Activated CD8-positive, alpha-beta memory T cell treated with anti-CD3 and anti-CD28 coated beads, Interleukin-2, amount 50 U/mL, for 24 hours (primary cell): ENCODE results near the gene ADGRB2.

Experiments used
- DNase-seq: peaks from one replicate; pipeline ENCODE4 v3.0.0-alpha.2; 2020; ENCODE audit errors: extremely low read depth

ADGRB2 gene

DNA sequence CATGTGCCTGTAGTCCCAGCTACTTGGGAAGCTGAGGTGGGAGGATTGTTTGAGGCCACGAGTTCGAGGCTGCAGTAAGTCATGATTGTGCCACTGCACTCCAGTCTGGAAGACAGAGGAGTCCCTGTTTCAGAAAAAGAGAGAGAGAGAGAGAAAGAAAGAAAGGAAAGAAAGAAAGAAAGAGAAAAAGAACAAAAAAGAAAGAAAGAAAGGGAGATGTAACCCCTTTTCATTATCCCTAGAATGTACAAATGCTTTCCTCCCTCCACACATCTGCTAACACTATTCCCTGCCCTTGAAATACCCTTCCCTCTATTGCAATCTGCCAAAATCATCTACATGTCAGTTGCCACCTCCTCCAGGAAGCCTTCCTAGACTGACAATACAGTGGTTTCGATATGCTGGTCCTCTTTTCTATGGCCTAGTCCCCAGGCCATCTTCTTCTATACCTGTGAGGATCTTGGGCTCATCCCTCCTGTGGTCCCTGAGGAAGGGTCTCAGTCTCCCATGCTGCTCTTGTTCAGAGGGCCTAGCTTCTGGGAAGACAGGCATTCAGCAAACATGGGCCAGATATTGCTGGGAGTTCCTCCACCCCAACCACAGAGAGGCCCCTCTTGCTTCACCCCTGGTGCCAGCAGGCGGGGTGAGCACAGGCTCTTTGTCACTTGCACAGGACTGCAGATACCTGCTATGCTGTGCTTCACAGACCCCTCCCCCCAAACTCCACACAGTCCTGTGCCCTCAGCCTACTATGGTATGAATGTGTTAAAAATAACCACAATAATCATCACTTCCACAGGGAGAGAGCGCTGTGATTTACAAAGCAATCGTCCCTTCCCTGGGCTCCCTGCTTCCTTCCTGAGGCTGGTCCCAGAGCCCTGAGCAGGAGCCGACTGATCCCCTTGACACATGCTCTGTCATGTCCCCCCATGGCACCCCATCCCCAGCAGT is 14.1 kb downstream of the ADGRB2 start:
- no peak for DNase-seq

DNA sequence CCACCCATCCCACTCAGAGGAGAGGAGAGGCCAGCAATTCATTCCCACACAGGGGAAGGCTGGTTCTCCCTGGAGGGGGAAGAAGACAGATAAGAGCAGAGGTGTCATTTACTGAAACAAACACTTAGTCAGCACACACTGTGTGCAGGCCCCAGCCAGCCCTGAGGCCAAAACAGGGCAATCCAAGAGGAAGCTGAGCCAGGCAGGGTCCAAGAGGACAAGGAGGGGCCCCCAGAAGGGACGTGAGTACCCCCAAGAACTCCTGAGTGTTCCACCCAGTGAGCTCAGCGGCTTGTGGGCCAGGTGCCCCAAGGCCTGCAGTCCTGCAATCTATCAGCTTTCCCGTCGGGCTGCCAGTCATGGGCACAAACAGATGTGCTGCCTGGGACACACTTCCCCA is 15.8 kb downstream of the ADGRB2 start:
- no peak for DNase-seq

DNA sequence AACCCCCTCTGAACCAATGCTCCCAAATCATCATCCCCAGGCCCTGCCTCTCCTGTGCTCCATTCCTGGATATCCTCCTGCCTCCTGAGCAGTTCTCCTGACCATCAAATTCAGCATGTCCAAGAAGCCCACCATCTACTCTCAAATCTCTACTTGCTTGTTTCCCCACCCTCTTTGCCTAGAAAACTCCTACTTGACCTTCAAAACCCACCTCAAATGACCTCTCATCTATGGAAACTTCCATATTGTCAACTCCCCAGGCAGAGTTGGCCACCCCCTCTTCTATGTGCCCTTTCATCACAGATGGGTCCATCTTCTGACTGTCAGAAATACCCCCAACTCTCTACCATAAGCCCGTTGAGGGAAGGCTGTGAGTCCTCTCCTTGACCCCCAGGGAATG is 16.8 kb downstream of the ADGRB2 start:
- DNase-seq, result no peak

DNA sequence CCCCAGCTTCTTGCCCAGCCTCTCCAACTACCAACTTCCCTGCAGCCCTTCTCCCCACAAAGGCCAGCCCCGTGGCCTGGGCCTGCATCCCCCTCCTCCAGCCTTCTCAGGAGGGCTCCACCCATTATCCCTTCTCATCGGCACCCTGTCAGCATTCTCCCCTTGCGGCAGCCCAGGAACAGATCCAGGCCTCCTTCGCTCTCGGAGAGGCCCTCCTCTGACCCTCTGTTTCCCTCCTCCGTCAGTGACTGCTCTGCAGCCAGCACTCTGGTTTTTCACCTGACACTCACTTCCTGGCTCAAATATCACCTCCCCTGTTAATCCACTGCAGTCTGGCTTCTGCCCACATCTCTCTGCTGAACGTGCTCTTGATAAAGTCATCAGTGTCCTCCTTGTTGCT is 17.5 kb downstream of the ADGRB2 start:
- no peak for DNase-seq

DNA sequence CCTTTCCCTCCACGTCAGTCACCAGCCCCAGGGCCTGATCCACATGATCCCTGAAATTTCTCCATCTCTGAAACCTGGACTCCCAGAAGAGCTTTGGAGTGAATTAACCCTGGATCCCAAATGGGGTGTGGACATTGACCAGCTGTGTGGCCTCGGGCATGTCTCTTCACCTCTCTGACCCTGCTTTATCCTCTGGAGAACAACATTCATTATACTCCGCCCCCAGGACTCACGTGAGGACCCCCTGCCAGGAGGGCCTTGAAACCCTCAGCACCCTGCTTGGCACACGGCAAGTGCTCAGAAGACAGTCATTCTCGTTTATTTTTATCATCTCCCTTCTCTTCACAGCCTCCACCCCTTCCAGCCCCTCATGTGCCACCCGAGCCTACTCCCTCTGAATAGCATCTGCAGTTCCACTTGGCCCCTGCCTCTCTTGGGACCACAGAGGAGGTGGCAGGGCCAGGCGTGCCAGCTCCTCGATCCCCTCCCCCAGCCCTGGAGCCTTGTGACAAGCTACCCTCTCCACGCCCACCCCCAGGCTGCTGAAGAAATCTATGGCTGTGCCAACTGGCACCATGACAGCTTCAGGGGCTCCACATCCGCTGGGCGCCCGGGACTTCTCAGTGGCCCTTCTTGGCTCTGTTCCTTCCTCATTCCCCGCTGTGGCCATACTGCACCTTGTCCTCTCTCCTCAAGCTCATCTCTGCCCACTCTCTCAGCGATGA is 18.0 kb downstream of the ADGRB2 start:
- DNase-seq, result no peak

DNA sequence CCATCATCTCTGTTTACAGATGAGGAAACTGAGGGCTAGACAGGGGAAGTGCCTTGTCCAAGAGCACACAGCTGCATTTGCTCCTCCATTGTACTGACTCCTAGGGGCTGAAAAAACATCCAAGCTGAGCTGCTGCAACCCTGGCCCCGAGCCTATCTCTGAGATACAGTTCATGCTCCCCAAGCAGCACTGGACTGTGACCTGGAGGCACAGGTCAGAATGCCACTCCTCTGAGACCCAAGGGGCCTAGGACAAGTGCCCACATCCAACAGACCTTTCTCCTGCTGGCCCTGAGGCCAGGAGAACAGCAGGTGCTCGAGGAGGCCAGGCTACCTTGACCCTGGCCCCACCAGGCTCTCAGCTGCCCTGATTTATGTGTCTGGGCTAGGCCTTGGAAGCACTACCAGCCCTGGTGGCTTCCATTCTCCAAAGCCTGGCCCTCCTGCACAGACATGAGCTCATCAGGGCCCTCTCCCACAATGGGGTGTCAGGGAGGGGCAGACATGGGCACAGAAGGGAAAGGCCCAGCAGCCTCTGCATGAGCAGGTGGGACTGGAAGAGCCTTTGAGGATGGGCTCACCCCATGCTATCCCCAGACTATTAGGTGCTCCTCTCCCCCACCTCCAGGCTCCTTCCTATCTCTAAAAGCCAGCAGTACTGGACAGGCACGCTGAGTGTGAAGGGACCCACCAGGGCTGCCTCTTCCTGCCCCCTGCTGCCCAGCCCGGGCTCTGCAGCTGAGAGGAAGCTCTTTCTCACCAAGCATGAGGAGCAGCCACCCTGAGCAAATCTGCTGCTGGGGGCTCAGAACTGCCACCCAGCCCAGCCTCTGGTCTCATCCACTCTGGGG is 18.8 kb downstream of the ADGRB2 start:
- DNase-seq, result no peak

DNA sequence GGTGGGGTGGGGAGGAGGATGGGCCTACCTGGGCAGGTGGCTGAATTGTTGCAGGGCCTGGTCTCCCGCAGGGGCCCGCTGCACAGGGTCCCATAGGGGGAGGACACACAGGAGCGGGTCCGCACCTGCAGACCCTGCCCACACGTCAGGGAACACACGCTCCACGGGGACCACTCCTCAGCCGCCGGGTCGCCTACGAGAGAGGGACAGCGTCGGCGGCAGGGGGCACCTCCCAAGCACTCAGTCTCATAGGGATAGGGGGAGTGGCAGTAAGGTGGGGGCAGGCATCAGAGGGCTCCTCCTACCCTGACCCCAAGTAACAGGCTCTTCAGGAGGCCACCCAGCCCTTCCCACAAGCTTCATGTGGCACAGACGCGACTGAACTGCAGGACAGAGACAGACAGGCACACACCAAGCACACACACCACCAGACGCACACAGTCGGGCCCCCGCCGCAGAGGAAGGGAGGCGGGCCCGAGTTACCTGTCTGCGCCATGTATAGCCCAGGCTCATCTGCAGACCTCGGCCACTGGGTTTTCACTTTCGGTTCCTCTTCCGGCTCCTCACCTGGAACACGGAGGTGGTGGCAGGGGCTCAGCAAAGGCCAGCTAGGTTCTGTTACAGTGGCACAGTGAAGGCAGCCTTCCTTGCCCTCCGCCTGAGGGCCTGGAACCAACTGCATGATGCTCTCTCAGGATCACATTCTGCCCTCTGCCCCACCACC is 19.8 kb downstream of the ADGRB2 start:
- no peak for DNase-seq

DNA sequence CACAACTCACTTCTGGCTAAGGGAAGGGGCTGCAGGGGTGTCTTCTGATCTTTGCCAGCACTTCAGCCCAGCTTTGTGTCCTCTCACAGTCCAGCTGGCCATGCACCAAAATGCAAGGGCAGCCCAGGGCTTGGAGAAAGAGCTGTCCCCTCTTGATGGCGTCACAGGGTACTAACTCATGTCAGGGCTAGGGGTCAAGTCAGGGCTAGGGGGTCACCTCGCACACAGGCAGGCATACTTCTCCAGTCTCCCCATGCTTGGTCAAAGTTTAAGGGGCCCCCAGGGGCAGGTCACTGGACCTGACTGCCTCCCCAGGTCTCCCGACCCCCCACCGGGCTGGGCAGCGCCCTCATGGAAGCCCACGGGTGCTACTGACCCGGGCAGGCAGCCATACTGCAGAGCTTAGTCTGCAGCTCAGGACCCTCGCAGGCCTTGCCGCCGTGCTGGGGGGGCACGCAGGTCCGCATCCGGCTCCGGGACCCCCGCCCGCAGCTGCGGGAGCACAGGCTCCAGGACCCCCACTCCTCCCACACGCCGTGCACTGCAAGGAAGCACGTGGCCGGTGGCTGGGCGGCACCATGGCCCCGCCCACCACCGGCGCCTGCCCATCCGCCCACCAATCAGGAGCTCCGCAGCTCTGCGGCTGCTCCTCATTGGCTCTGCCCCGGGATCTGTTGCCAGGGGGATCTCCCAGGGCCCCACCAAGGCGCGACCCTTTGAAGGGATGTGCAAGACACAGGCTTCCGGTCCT is 21.5 kb downstream of the ADGRB2 start:
- no peak for DNase-seq

DNA sequence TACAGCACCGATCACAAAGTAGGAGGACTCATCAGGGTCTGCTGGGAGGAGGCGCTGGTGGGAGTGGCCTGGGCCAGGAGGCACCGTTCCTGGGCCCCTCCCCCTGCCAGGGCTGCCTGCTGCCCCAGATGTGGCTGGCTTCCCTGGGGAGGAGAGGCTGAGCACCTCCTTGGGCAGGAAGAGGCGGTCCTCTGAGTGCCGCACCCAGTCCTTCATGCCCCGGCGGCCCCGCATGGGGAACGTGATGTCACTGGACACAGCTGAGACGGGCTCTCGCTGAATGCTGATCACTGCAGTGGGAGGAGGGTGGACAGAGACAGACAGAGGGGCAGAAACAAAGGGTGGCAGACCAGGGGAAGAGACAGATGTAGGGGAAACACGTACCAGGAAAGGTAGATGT is 24.8 kb downstream of the ADGRB2 start:
- no peak for DNase-seq

DNA sequence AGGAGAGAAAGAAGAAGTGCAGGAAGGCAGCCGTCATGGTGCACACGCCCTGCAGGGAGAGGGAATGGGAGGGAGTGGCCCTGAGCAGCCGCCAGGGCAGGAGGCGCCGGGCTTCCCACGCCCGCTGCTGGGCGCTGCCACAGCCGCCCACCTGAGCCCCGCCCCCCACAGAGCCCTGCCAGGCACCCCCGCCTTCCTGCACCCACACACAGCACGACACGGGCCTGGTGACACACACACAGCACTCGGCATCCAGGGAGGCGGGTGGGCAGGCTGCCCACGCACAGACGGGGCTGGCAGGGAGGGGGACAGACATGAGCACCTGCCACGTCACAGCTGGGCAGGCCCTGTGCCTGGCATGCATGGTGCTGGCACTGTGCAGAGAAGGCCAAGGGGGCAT is 27.5 kb downstream of the ADGRB2 start:
- no peak for DNase-seq

DNA sequence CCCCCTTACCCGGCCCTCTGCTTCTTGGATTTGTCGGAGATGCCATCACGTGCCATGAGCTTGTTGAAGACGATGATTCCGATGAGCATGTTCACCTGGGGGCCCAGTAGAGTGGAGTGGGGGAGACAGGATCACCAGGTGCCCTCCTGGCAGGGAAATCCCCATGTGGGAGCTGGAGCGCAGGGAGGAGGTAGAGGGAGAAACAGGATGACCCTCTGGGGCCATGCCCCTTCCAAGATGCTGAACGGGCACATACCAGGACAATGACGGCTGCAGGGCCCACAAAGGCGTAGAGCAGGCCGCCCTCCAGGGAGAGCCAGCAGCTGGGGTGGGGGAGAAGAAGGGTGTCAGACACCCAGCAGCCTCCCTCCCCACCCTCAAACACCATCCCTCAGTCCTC is 28.6 kb downstream of the ADGRB2 start:
- DNase-seq, result no peak

DNA sequence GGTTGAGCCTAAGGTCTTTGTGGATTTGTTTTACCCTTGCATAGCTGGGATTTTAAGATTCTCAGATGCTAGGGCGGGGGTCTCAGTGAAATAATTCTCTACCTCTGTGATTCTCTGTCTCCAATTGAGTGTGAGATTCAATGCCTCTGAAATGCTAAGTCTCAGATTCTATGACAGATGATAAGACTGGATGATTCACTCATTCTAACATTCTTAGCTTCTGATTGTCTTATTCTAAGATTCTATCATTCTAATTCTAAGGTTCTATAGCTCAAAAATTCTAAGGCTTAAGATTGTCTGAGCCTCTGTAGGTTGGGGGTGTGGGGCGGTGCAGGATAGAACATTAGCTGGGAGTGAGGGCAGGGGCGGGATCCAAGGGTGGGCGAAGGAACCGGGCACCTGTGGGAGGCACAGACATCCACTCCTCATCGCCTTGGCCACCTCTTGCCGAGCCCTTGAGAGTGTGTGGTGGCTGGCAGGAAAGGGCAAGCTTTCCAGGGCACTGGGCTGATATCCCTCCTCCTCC is 29.5 kb downstream of the ADGRB2 start:
- no peak for DNase-seq

DNA sequence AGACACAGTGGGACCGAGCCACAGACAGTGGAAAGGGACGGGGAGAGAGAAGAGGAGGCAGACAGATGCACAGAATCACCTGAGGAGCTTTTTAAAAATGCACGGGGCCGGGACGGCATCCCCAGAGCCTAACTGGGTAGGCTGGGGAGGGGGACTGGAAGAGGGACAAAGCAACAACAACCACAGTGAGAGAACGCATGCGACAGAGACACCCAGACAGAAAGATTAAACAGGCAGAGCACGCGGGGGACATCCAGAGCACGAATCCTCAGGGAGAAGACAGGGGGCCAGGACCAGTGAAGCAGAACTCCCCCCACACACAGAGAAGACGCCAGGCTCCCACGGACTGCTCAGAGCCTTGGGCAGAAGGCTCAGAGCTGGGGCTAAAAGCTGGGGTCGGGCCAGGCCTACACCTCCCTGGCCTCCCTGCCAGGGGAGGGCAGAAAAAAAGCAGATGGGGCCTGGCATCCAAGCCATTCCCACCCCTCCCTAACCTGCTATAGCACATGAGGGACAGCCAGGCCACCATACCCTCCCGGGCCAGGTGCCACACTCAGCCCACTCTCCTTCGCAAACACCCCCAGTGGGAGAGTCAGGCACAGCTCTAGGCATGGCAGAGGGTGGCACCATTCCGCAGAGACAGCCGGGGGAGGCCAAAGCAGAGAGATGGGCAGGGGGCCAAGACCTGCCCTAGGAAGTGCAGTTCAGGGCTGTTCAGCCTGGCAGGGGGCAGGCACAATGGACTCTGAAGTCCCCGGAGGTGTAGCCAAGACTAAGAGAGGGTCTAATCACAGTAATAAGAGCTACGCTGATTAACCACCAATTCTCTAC is 30.5 kb downstream of the ADGRB2 start:
- no peak for DNase-seq

DNA sequence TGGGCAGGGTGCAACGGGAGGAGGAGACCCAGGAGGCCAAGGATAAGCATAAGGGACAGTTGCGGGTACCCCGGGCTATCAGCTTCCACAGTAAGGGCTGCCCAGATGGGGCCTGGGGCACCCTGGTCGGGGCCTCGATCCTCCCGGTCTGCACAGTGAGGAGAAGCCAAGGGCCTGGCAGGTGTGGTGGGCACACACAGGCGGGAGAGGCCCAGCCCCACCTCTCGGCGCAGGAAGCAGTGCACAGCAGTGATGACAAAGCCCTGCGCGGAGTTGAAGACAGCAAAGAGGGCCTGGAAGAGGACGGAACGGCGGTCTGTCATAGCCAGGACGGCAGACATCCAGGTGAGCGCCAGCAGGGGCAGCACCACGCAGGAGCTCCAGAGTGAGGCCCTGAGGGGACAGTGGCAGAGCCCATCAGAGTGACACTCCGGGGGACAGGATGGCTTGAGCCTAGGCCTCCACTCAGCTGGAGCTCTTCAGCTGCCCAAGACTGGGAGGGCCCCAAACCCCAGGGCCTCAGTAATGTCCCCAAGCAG is 31.3 kb downstream of the ADGRB2 start:
- DNase-seq, result no peak

DNA sequence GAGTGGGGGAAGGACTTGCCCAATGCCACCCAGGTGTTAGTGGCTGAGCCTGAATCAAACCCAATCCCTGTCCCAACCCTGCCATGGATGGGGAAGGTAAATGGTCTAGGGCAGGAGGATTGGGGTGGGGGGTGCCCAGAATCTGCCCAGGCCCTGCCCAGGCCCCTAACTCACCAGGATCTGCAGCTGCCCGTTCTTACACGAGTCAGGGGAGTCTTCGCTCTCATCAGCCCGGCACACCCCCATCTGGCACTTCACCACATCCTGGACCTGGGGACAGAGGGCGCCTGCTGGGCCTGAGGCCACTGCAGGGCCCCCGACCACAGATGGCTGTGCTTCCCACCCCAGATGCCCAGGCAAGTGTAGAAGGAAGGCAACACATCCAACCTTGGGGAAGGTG is 31.8 kb downstream of the ADGRB2 start:
- no peak for DNase-seq

DNA sequence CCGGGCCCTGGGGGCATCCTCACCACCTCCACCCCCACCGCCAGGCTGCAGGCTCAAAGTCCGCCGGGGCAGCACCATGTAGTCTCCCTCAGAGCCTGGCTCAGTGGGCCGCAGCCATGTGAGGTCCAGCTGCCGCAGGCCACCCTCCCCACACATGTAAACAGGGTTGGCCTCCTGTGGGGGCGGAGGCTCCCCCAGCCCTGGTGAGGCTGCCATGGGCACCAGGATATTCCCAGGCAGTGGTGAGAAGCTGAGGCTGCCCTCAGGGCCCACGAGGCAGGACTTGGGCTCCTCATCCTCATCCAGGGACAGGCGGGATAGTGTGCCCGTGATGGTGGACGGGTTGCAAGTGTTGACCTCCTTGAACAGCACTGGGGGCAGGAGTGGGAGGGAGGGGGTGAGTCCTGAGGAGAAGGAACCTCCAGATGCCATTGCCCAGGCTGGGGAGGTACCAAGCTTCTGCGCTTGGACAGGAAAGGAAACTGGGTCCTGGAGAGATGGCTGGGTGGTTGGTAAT is 33.0 kb downstream of the ADGRB2 start:
- DNase-seq, result no peak

DNA sequence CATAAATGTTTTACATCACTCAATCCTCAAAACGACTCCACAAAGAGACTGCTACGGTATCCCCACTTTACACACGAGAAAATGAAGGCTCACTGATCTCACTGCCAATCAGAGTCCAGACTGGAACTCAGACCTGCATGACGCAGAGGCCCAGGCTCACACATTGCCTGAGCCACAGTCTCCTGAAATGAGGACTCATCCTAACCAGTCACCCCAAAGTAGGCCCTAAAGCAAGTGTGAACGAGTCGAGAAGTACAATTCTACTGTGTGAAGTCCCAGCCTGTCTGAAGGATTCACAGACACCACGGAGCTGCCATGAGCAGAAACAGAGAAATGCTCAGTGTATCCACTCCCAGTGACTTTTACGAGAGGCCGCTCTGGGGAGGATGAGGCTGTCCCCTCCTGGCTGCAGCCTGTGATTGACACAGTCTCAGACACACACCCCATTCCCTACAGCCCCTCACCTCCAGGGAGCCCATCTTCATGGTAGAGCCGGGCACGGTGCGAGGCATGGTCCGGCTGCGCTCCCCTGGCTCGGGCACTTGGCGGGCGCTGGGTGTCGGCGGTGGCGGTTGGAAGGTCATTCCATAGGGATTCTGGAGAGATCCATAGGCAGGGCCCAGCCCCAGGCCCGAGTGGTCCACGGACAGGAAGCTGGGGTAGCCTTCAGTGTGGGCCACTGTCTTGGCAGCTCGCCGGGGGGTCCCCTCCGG is 33.6 kb downstream of the ADGRB2 start:
- no peak for DNase-seq

DNA sequence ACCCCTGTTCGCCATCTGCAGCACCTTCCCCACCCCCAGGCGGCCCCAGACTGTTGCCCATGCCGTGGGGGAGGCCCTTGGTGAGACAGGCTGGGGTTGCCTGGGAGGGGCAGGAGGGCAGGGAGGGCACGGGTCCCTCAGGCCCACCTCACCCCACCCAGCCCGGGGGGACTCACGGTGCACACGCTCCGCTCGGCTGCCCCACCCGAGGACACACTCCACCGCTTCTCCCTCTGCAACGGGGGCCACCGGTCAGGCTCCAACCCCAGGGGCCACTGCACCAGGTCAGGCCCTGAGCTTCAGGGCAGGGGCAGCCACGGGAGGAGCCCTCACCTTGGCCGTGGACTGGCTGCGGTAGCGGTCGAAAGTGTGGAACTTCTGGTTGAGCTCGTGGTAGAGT is 36.3 kb downstream of the ADGRB2 start:
- DNase-seq, result no peak

DNA sequence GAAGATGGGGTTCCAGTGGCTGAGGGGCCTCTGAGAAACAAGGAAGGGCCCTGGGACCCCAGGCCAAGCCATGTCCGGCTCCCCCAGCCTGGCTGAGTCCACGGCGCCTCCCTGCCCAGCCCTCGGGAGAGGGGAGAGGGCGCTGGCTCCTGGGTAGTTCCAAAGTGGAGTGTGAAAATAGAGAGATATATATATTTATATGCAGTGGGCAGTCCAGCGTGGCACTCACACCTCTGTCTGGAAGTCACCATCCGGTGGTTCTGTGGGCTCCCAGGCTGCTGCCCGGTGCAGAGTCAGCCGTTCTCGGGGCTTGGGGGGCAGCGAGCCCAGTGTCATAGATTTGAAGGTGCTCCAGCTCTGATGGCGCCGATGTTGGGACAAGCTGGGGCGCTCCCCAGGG is 36.9 kb downstream of the ADGRB2 start:
- no peak for DNase-seq
